ENCODE results near the gene MAPK8IP3.

The MAPK8IP3 gene

GRCh38 chr16:1818204-1818872, 112.3 kb downstream of the MAPK8IP3 start:
- DNase-seq = no peak

DNA sequence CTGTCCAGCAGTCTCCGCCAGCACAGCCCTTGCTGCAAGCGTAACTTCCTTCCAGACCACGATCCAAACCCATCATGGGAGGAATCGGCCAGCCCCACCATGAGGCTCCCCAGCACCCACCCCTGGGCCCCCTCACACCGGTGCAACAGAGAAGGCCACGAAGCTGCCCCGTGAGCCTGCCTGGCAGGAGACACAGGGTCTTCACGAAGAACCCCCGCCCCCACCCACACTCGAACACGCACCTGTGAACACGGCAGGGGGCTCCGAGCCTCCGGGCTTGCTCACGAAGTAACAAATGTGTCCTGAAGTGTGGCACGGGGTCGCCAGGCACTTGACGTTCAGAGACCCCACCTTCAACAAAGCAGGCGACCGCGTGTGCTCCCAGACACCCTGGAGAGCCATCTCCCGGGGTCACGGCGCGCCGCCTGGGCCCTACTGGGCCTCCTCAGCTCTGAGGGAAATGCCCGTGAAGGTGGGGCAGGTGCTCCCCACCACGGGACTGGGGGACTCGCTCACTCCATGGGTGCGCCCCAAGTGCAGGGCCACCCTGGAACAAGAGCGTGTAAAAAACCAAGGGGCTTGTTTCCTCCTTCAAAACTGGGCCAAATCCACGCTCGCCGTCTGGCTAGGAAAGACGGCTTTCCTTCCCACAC, 113.0 kb downstream of the MAPK8IP3 start:
- no peak for DNase-seq

DNA sequence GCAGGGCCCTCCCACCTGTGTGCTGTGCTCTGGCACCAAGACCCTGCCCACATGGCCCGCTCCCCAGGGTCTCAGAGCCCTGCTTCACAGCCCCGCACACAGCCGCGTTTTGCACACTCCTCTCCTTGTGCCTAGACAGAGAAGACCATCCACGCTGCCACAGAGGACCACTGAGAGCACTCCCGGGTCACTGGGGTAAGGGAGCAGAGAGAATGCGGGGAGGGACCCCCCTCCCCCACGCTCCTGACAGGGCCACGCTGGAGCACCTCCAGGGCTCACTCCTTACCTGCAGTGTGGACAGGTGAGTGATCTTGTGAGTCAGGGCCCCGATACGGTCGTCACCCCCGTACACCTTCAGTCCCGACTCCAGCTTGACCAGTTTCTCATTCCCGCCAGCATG, 113.6 kb downstream of the MAPK8IP3 start:
- DNase-seq = no peak
